ENCODE results near the gene C21orf91. TPM values are rescaled to one million over a fixed set of nuclear protein-coding genes. Genes with fewer than 3 reads are reported as not detected.
A peak's percentile ranks its signal among the peaks of the same experiment; 100 is the strongest.

C21orf91 gene
- polyA plus RNA-seq, 4 donors = 1.8 to 8.3 (median 2.1) TPM

GRCh38 chr21:17834639-17835354 lies 15.6 kb upstream of the C21orf91 start:
- H3K9me3 ChIP-seq (ENCODE audit: control insufficient read depth in 2 of 2, insufficient read depth in 1 of 2, low read depth in 1 of 2, low read length in 1 of 2) = no peaks in the 10 kb centered on the region
- H3K27ac ChIP-seq (ENCODE audit: low read depth in 1 of 3, low read length in 2 of 3) = no peak overlapping the region
- H3K36me3 ChIP-seq (ENCODE audit: control insufficient read depth in 3 of 3, insufficient read depth in 2 of 3, low read depth in 1 of 3, low read length in 3 of 3) = no peaks in the 10 kb centered on the region
- FAIRE-seq = no peak
- H3K4me1 ChIP-seq (ENCODE audit: control insufficient read depth in 3 of 3, insufficient read depth in 2 of 3, low read depth in 1 of 3, low read length in 2 of 3) = no peaks in the 10 kb centered on the region
- 68 to 82% (median 75%) methylated on average over 4 of the region's 4 CpGs for WGBS, 3 donors
- no peaks in the 10 kb centered on the region for H3K27me3 ChIP-seq (ENCODE audit: control insufficient read depth in 3 of 3, insufficient read depth in 3 of 3, low read length in 3 of 3)
- DNase-seq = no peak
- H3K4me3 ChIP-seq (ENCODE audit: low read depth in 1 of 3, low read length in 3 of 3) = no peak overlapping the region

GRCh38 chr21:17829472-17829871 lies 10.3 kb upstream of the C21orf91 start:
- FAIRE-seq = no peak
- 83 to 89% (median 85%) methylated on average over 3 of the region's 3 CpGs for WGBS, 3 donors

GRCh38 chr21:17828223-17828622 lies 9.1 kb upstream of the C21orf91 start:
- no peak for DNase-seq
- H3K27ac ChIP-seq (ENCODE audit: low read depth in 1 of 3, low read length in 2 of 3) = no peak overlapping the region
- H3K4me1 ChIP-seq (ENCODE audit: control insufficient read depth in 3 of 3, insufficient read depth in 2 of 3, low read depth in 1 of 3, low read length in 2 of 3) = no peaks in the 10 kb centered on the region
- WGBS, 3 donors = 64 to 71% (median 70%) methylated on average over 3 of the region's 3 CpGs
- H3K27me3 ChIP-seq (ENCODE audit: control insufficient read depth in 3 of 3, insufficient read depth in 3 of 3, low read length in 3 of 3) = no peaks in the 10 kb centered on the region
- H3K4me3 ChIP-seq (ENCODE audit: low read depth in 1 of 3, low read length in 3 of 3) = no peak overlapping the region
- FAIRE-seq = no peak
- no peaks in the 10 kb centered on the region for H3K36me3 ChIP-seq (ENCODE audit: control insufficient read depth in 3 of 3, insufficient read depth in 2 of 3, low read depth in 1 of 3, low read length in 3 of 3)
- H3K9me3 ChIP-seq (ENCODE audit: control insufficient read depth in 2 of 2, insufficient read depth in 1 of 2, low read depth in 1 of 2, low read length in 1 of 2) = no peaks in the 10 kb centered on the region

More at GRCh38 chr21:17829472-17829871, 10.3 kb upstream of the C21orf91 start:
- DNase-seq = no peak
- Histone ChIP-seq H3K36me3 (ENCODE audit: control insufficient read depth in 3 of 3, insufficient read depth in 2 of 3, low read depth in 1 of 3, low read length in 3 of 3) (no peaks in the 10 kb centered on the region), H3K4me1 (ENCODE audit: control insufficient read depth in 3 of 3, insufficient read depth in 2 of 3, low read depth in 1 of 3, low read length in 2 of 3) (no peaks in the 10 kb centered on the region), H3K4me3 (ENCODE audit: low read depth in 1 of 3, low read length in 3 of 3) (no peak overlapping the region), H3K9me3 (ENCODE audit: control insufficient read depth in 2 of 2, insufficient read depth in 1 of 2, low read depth in 1 of 2, low read length in 1 of 2) (no peaks in the 10 kb centered on the region), H3K27me3 (ENCODE audit: control insufficient read depth in 3 of 3, insufficient read depth in 3 of 3, low read length in 3 of 3) (no peaks in the 10 kb centered on the region), H3K27ac (ENCODE audit: low read depth in 1 of 3, low read length in 2 of 3) (no peak overlapping the region)

- FAIRE-seq = no peak
- WGBS, 3 donors = 79 to 87% (median 83%) methylated on average over 6 of the region's 6 CpGs
- no peaks in the 10 kb centered on the region for H3K27me3 ChIP-seq (ENCODE audit: control insufficient read depth in 3 of 3, insufficient read depth in 3 of 3, low read length in 3 of 3)
- H3K4me1 ChIP-seq (ENCODE audit: control insufficient read depth in 3 of 3, insufficient read depth in 2 of 3, low read depth in 1 of 3, low read length in 2 of 3) = peaks cover 0 to 2% (median 0%) of the 10 kb centered on the region in 3 donors
- no peaks in the 10 kb centered on the region for H3K36me3 ChIP-seq (ENCODE audit: control insufficient read depth in 3 of 3, insufficient read depth in 2 of 3, low read depth in 1 of 3, low read length in 3 of 3)
- no peak overlapping the region for H3K27ac ChIP-seq (ENCODE audit: low read depth in 1 of 3, low read length in 2 of 3)
- H3K9me3 ChIP-seq (ENCODE audit: control insufficient read depth in 2 of 2, insufficient read depth in 1 of 2, low read depth in 1 of 2, low read length in 1 of 2) = no peaks in the 10 kb centered on the region
- no peak for DNase-seq
- H3K4me3 ChIP-seq (ENCODE audit: low read depth in 1 of 3, low read length in 3 of 3) = no peak overlapping the region
Observed at GRCh38 chr21:17823846-17824245, 4.7 kb upstream of the C21orf91 start.

GRCh38 chr21:17821121-17821520 lies 2.0 kb upstream of the C21orf91 start:
- Histone ChIP-seq H3K27me3 (ENCODE audit: control insufficient read depth in 3 of 3, insufficient read depth in 3 of 3, low read length in 3 of 3) (no peaks in the 10 kb centered on the region), H3K9me3 (ENCODE audit: control insufficient read depth in 2 of 2, insufficient read depth in 1 of 2, low read depth in 1 of 2, low read length in 1 of 2) (no peaks in the 10 kb centered on the region), H3K36me3 (ENCODE audit: control insufficient read depth in 3 of 3, insufficient read depth in 2 of 3, low read depth in 1 of 3, low read length in 3 of 3) (no peaks in the 10 kb centered on the region), H3K4me3 (ENCODE audit: low read depth in 1 of 3, low read length in 3 of 3) (no peak overlapping the region), H3K4me1 (ENCODE audit: control insufficient read depth in 3 of 3, insufficient read depth in 2 of 3, low read depth in 1 of 3, low read length in 2 of 3) (peaks cover 0 to 2% (median 0%) of the 10 kb centered on the region in 3 donors), H3K27ac (ENCODE audit: low read depth in 1 of 3, low read length in 2 of 3) (no peak overlapping the region)
- FAIRE-seq (no peak), DNase-seq (no peak)
- 87 to 94% (median 90%) methylated on average over 3 of the region's 3 CpGs for WGBS, 3 donors

GRCh38 chr21:17819877-17820229 lies 697 bp upstream of the C21orf91 start:
- Histone ChIP-seq H3K9me3 (ENCODE audit: control insufficient read depth in 2 of 2, insufficient read depth in 1 of 2, low read depth in 1 of 2, low read length in 1 of 2) (no peaks in the 10 kb centered on the region), H3K27me3 (ENCODE audit: control insufficient read depth in 3 of 3, insufficient read depth in 3 of 3, low read length in 3 of 3) (no peaks in the 10 kb centered on the region), H3K4me3 (ENCODE audit: low read depth in 1 of 3, low read length in 3 of 3) (peak overlapping the region; percentile 74 to 100 (median 95)), H3K27ac (ENCODE audit: low read depth in 1 of 3, low read length in 2 of 3) (peak overlapping the region; percentile 79 to 100 (median 90)), H3K36me3 (ENCODE audit: control insufficient read depth in 3 of 3, insufficient read depth in 2 of 3, low read depth in 1 of 3, low read length in 3 of 3) (peaks cover 0 to 3% (median 0%) of the 10 kb centered on the region in 3 donors), H3K4me1 (ENCODE audit: control insufficient read depth in 3 of 3, insufficient read depth in 2 of 3, low read depth in 1 of 3, low read length in 2 of 3) (peaks cover 0 to 3% (median 0%) of the 10 kb centered on the region in 3 donors)
- FAIRE-seq (no peak), DNase-seq (no peak)
- WGBS, 3 donors = 0 to 1% (median 1%) methylated on average over 6 of the region's 6 CpGs

GRCh38 chr21:17818186-17819113 lies 706 bp downstream of the C21orf91 start:
- Histone ChIP-seq H3K4me3 (ENCODE audit: low read depth in 1 of 3, low read length in 3 of 3) (peak overlapping the region; percentile 74 to 100 (median 95)), H3K27ac (ENCODE audit: low read depth in 1 of 3, low read length in 2 of 3) (peak overlapping the region; percentile 79 to 100 (median 90)), H3K27me3 (ENCODE audit: control insufficient read depth in 3 of 3, insufficient read depth in 3 of 3, low read length in 3 of 3) (no peaks in the 10 kb centered on the region), H3K9me3 (ENCODE audit: control insufficient read depth in 2 of 2, insufficient read depth in 1 of 2, low read depth in 1 of 2, low read length in 1 of 2) (no peaks in the 10 kb centered on the region), H3K4me1 (ENCODE audit: control insufficient read depth in 3 of 3, insufficient read depth in 2 of 3, low read depth in 1 of 3, low read length in 2 of 3) (peaks cover 0 to 4% (median 0%) of the 10 kb centered on the region in 3 donors), H3K36me3 (ENCODE audit: control insufficient read depth in 3 of 3, insufficient read depth in 2 of 3, low read depth in 1 of 3, low read length in 3 of 3) (peaks cover 0 to 6% (median 0%) of the 10 kb centered on the region in 3 donors)
- DNase-seq (peak; percentile 58 to 70), FAIRE-seq (no peak)
- 1% methylated on average over 53 to 56 of the region's 56 CpGs for WGBS, 3 donors

GRCh38 chr21:17813353-17813752 lies 5.8 kb downstream of the C21orf91 start:
- no peaks in the 10 kb centered on the region for H3K27me3 ChIP-seq (ENCODE audit: control insufficient read depth in 3 of 3, insufficient read depth in 3 of 3, low read length in 3 of 3)
- peaks cover 0 to 8% of the 10 kb centered on the region in 2 donors for H3K9me3 ChIP-seq (ENCODE audit: control insufficient read depth in 2 of 2, insufficient read depth in 1 of 2, low read depth in 1 of 2, low read length in 1 of 2)
- H3K4me1 ChIP-seq (ENCODE audit: control insufficient read depth in 3 of 3, insufficient read depth in 2 of 3, low read depth in 1 of 3, low read length in 2 of 3) = peaks cover 0 to 2% (median 0%) of the 10 kb centered on the region in 3 donors
- peaks cover 0 to 13% (median 2%) of the 10 kb centered on the region in 3 donors for H3K36me3 ChIP-seq (ENCODE audit: control insufficient read depth in 3 of 3, insufficient read depth in 2 of 3, low read depth in 1 of 3, low read length in 3 of 3)
- FAIRE-seq (no peak), DNase-seq (no peak)
- H3K4me3 ChIP-seq (ENCODE audit: low read depth in 1 of 3, low read length in 3 of 3) = no peak overlapping the region
- H3K27ac ChIP-seq (ENCODE audit: low read depth in 1 of 3, low read length in 2 of 3) = no peak overlapping the region
- WGBS, 3 donors = 94 to 99% (median 96%) methylated on average over 2 of the region's 2 CpGs

Data from small intestine (tissue), 7 donors.